ENCODE measurements around the gene CRYBA4.

CRYBA4 gene

DNA sequence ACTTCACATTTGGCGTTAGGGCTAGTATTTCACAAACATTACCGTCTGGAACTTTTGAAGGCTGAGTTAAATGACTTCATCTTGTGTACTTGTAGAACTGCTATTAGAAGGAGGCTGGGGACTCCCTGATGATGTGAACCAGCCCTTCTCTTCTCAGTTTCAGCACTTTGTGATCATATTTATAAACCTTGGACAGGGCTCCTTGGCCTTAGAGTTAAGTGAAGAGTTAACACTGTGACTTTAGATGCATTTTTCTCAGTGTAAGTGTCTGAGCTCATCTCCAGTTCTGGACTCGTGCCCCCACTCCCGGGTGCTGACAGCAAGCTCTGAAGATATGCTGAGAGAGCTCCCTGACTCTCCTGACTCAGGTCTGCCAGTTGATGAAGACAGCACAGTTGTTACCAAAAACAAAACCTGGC, 44.1 kb downstream of the CRYBA4 start:
- no peak for DNase-seq

DNA sequence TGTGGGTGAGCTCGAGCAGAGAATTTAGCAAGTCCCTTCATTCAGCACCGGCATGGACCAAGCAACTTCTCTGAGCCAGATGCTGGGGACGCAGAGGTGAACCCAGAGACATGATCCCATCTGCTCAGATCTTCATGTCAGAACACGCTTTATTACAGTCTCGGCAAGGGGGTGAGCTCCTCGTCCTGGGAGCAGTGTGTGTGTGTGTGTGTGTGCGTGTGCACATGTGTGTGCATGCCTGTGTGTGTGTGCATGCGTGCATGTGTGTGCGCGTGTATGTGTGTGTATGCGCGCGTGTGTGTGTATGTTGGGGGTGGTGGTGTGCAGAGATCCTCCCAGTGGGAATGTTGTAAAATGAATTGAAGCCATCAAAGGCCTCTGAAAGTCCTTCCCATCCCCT, 45.4 kb downstream of the CRYBA4 start:
- no peak for DNase-seq

DNA sequence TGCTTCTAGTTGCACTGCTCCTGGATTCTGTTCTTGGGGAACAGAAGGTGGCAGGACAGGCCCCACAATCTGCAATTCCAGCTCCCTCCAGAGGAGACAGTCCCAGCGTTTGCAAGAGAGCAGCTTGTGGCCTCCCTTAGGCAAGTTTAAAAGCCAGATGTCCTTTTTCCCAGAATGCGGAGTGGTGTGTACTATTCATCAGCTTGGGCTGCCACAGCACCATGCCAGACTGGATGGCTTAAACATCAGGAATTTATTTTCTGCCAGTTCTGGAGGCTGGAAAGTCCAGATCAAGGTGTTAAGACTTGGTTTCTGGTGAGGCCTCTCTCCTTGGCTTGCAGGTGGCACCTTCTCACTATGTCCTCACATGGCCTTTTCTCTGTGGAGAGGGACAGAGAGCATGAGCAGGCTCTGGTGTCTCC, 47.3 kb downstream of the CRYBA4 start:
- no peak for DNase-seq

DNA sequence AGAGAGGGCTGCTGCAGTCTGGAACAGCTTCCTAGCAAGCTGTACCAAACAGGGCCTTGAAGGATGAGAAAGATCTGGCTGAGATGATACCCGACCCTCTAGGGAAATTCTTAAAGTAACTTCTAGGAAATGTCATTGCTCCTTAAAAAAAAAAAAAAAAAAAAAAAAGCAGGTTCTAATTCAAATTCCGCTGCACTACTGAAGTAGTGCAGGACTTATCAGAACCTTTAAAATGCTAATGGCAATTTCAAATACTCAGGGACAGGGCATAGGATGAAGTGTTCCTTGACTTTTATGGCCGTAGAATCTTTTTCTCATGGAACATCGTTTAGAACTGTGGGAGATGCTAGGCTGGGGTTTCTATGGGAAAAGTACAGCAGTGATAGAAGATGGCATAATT, 48.7 kb downstream of the CRYBA4 start:
- no peak for DNase-seq

- DNase-seq, result no peak
Measured at GRCh38 chr22:26671317-26672059, 49.7 kb downstream of the CRYBA4 start.

DNA sequence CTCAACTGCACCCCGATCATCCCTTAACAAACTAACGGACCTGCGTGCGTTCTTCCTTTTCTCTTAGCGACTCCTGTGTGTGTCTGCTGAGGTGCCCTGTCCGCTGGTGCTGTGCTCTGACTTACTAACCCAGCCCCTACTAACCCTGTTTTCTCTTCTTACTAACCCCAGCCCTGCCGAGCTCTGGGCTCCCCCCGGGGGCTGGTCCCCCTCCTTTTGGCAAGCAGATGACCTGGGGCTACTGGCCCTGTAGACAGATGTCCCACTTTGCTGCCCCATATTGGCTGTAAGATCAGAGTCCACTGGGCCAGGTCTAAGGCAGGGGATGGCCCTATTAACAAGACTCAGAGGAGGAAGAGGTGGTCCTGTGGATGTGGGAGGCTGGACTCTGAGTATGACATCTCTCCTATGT, 50.3 kb downstream of the CRYBA4 start:
- no peak for DNase-seq

DNA sequence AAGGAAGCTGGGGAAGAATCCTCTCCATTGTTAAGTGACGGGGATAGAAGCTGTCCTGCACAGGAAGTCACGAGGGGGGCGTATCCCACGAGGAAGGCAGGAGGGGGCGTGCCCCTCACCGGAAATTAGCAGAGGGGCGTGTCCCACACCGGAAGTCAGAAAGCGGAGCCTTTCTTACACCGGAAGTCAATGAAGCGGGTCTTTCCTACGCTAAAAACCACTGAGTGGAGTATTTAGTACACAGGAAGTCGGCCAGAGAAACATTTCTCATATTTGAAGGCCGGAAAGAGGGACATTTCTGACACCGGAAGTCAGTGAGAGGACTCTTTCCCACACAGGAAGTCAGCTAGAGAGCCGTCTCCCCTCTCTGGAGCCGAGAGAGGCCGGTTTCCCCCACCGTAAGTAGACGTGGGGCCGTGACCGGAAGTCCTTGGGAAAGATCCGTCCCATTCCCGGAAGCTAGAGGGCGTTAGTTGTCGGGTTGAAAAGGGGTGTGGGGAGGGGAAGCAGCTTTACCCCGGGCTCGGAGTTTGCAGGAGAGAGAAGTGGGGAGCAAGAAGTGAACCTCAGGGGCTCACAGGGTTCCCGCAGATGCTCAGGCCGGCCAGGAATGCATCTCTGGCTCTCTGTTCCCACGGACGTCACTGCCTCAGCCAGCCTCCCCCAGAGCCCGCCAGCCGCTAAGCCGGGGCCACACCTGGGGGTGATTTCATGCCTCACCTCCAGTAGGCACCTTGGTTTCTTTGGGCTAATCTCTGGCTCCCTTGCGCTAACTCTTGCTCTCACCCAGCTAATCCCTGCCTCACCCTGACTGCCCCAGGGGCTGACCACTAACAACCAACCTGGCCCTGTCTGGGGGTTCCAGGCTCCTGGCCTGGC, 51.1 kb downstream of the CRYBA4 start:
- DNase-seq, result peak; percentile 93 to 95

DNA sequence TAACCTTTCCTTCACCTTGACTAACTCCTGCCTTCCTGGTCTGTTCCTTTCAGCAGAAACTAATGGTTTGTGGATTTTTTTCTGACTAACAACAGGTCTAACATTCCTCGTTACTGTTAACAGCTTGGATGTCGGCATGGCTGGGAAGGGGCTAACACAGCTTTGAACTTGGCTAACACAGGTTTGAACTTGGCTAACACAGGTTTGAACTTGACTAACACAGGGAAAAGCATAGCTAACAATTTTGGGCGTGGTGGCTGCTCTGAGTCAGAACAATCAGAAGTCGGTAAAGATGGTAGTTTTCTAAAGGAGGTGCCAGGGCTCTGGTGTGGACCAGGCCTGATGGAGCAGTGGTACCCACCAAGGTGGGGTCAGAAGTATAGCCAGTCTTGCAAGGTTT, 51.7 kb downstream of the CRYBA4 start:
- DNase-seq, result no peak

DNA sequence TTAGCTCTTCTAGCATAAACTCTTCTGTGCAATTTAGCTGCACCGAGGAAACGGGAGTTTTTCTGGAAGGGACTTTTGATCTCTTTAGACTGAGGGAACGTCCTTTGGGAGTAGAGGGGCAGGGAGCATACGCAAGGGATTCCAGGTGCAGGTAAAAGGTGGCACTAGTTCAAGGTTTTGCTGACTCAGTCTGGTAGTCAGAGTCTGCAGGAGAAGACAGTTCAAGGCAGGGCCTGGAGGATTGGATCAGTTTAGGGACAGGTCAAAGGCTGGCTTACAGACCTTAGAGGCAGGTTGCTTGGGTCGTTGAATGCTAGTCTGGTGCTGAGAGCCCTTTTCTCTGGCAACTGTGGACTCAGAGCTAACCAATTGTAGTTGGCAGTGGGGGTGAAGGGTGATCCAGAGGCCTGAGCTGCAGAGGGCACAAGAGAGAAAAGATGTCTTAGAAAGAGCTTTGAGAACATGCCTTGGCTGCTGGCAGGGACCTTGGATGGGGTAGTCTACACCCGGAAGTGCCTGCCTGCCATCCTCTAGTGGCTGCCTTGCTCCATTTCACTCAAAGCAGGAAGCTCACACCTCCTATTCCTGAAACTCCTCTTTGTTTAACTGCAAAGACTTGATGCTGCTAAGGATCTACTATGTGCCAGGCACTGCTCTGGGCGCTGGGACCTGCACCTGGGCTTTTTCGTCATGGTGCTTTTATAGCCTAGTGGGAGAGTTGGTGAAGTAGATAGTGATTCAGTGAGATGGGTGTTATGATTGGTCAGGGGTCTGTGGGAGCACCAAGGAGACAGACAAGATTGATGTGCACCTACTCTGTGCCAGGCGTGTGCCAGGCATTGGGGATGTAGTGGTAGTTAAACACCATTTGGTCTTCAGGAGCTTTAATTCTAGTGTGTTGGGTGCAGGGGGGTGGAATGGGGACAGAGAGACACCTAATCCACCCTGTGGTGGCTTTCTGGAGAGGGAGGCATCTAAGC, 52.7 kb downstream of the CRYBA4 start:
- no peak for DNase-seq

GRCh38 chr22:26675687-26676268, 54.0 kb downstream of the CRYBA4 start:
- no peak for DNase-seq

DNA sequence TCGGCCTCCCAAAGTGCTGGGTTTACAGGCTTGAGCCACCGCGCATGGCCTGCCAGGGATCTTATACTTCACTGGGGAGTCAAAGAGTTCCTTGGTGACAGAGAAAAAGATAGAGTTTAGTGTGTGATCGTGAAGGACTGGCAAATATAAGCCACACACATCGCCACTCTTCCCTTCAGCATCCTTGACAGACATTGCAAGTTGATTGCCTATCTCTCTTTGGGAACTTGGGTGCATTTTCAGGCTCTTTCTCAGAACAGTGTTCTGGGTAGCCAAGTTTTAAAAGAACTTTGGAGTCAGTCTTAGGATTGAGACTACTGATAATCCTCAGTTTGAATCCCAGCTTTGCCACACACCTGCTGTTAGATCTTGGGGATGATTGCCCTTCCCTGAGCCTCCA, 55.5 kb downstream of the CRYBA4 start:
- no peak for DNase-seq

DNA sequence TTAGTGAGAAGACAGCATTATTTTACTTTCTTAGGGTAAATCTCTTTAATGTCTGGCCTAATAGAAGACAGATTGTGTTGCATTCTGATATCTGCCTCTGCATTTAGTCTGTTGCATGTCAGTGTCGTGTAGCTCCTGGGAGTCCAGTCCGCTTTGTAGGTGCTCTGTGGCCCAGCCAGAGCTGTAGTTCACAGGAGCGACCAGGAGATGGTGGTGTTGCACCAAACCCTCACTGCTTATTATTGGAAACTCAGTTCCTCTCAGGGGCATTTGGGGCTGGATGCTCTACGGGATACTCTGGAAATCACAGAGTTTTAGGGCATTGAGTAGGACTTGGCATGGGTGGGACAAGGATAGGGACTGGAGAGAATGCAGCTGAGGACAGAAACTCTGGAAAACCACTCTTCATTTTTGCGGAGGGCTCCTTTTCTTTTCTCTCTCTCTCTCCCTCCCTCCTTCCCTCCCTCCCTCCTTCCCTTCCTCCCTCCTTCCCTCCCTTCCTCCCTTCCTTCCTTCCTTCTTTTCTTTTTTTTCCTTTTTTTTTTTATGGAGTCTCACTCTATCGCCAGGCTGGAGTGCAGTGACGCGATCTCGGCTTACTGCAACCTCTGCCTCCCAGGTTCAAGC, 57.4 kb downstream of the CRYBA4 start:
- peak; percentile 18 to 46 for DNase-seq
